NOMO-1 (cell line): ENCODE measurements around the gene NIM1K.
A peak's percentile ranks its signal among the peaks of the same experiment; 100 is the strongest.
"Not testable (repeated sequence)": the region's sequence is repeated elsewhere in the genome, so short reads cannot be mapped to it uniquely, and the experiment has no call there.

ENCODE experiments used
- DNase-seq, 2 experiments: peaks; one replicate each; lab custom pipeline; 2025; ENCODE audit not compliant: unreplicated experiment in 2 of 2; lab: John Stamatoyannopoulos, UW

Gene NIM1K

DNA sequence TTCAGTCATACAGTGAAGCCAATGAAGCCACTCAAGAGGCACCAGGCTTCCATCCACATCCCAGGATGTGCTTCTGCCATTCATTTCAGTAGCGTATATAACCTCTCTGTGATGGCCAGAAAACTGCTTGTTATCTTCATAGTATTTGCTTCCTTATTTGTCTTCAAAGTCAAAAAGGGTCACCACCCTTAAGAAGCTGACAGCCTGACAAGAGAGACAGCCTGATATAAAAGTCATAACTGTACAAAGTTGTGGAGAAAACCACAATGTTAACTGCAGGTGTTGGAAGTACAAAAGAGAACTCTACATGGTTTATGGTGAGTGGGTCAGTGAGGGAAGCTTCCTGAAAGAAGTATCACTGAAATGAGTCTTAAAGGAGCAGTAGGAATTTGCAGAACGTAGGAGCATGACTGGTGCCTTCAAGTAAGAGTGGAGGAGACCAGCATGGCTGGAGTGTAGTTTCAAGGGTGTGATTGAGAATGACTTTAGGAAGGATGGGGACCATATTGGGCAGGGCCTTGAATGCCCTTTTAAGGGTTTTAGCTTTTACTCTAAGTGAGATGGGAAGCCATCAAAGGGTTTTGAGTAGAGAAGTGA, 33.7 kb downstream of the NIM1K start:
- no peak for DNase-seq

DNA sequence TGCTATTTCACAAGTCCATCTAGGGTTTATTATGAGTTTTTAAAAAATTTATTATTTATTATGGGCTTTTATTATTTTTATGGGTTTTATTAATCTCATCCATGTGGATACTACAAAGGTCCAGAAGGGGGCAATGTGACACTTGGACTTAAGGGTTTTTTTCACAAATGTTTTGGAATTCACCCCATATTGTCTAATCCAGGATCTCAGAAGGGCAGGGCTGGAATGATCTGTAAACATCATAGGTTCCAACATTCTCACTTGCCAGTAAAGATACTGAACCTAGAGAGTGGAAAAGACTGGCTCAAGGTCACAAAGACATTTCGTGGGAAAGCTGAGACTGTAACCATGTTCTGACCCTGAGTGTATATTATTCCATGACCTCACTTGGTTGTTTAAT, 35.6 kb downstream of the NIM1K start:
- no peak for DNase-seq

DNA sequence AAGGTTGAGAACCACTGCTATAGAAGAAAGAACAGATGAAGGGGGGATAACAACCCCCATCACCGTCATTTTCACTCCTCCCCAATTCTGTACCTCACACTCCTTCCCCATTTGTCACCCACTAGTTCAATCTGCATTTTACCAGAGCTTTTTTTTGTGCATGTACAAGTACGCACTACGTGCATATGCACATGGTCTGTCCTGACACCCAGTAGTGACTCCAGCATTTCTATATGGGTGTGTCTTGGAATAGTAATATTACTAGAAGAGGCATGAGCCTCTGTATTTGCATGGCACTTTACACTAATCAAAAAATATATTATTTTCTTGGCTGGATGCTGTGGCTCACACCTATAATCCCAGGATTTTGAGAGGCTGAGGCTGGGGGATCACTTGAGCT, 38.7 kb downstream of the NIM1K start:
- no peak for DNase-seq

DNA sequence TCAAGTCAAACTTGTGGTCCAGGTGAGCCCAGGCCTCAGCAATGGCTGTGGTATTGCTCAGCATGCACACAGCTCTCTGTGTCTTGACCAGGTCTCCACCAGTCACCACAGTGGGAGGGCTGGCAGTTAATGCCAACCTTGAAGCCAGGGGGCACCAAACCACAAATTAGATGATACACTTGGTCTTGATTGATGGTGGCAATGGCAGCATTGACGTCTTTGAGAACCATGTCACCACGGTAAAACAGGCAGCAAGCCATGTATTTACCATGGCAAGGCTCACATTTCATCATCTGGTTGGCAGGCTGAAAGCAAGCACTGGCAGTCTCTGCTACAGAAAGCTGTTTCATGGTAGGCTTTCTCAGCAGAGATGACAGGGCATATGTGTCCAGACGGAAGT, 40.0 kb downstream of the NIM1K start:
- peak in 1 of 2 experiments; percentile 18 for DNase-seq

DNA sequence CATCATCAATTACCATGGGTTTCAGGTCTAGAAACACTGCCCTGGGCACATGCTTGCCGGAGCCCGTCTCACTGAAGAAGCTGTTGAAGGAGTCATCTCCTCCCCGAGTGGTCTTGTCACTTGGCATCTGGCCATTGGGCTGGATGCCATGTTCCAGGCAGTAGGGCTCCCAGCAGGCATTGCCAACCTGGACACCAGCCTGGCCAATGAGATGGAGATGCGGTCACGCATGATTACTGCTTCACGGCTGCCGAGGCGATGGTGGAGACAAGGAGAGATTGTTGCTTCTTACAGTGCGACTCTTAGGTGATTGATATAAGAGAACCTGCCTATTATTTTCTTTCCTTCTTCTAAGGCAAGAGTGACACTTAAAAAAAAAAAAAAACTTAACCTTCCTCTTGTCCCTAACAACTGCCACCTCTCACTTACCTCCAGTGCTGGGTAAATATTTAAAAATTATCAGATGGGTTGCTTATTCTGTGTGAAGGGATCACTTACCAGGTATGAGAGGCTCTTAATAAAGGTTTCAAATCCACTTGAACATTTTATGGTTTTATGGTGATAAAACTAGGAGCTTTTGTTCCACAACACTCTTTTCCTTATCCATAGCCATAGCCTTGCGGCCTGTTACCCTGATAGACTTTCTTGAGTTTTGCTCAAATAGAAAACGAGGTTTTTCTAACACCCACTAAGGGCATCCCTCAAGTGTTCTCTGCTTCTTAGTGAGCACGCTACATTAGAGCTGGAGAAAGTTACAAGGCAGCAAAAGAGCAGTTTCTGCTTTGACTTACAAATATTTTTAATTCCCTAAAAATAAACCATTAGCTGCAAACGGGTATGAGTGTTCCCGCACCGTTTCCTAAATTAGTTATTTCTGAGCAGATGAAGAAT, 41.2 kb downstream of the NIM1K start:
- DNase-seq: no peak

DNA sequence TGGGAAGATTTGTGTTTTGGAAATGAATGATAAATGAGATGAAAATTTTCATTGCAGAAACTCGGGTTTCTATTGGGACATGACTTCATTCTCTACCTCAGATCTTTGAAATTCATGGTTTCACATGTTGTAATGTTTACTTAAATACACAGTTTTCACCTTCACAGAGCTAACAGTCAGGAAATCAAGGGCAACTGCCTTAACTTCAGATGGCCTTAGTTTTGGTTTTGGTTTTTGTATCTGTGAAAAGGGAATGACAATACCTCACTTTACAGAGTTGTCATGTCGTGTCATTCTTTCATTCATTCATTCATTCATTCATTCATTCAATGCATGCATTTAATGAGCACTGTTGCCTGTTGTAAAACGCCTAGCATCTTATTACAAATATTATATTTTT, 41.9 kb downstream of the NIM1K start:
- no peak for DNase-seq

DNA sequence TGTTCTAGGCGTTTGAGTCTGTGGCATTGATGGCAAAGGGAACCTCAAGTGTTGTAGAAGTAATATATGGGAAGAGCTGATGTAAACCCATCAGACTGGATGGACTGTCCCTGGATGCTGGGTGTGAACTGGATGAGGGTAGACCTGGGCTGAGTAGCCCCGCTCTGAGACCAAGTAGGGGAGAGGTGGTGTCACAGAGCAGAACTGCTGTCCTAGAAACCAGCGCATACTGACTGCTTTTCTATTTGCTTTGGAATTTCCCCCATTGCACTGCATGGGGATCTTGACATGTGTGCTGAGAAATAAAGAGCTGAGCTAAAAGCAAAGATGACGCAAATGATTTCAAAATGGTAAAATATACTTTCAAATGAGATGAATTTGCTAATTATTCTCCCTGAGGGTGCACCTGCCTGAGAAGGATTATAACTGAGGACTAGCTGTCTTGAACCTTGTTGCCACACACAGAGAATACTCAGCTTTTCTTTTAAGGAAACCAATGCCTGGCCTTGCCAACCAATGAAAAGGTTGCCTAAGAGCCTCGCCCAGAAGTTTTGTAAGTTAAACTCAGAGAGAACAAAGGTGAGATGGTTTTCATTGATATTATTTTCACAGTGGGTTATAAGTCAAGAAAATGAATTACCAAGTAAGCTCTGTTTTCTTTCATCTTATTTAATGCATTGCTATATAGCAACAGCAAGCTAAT, 44.8 kb downstream of the NIM1K start:
- DNase-seq: no peak

DNA sequence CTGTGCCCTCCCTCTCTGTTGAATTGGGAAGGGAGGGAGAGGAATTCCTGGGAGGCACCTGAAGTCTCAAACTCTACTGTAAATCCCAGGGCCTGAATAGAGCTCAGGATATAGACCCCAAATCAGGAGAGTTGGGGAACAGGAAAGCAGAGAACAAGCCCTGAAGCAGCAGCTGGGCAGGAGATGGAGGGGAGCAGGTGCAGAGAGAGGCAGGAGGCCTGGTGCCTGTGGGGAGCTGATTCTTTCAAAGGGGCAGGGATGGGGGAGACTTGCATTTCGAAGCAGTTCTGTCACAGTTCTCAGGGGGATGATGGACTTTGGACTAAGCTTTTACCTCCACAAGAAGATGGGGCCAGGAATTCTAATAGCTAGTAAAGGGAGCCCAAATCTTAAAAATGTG, 50.2 kb downstream of the NIM1K start:
- no peak for DNase-seq

DNA sequence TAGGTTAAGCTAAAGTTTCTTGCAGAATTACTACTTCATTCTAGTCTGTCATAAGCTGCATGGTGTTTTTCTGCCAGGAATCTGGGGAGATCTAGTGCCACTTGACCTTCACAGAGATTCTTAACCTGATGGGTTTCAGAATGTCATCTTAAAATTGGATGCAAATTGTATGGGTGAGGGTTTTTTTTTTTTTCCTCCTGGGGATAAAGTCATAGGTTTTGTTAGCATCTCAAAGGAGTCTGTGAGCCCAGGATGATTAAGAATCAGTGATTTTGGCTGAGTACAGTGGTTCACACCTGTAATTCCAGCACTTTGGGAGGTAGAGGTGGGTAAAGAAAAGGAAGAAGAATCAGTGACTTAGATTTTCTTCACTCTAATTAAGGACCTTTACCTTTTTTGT, 51.2 kb downstream of the NIM1K start:
- no peak for DNase-seq

DNA sequence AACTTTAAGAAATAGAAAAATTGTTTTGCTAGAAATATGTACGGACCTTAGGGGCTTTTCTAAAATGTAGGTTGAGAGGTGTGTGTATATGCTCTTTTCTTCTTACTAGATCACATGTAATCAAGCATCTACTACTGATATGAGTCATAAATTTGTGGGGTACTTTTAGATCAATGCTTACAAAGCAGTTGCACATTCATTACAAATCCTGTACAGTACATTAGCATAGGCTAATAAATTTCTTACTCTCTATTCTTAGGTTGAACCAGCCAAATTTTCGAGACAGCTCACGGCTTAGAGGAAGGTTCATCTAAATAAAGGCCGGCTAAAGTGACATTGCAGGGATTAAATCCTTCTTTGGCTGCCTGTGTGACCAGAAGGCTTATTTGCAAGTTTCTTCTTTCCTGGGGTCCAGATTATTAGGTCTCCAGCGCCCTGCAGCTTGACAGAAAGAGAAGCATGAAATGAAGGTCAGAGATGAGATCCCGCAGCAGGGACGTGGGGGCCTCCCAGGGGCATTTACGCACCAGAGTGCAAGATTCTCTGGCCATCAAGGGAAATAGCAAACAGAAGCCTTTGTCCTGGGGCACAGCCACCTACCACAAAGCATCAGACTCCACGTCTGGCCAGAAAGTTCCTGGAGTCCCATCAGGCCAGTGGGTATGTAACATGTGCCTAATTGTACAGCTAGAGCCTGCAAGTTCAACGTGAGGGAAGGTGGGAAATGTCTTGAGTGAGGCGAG, 53.0 kb downstream of the NIM1K start:
- no peak for DNase-seq

DNA sequence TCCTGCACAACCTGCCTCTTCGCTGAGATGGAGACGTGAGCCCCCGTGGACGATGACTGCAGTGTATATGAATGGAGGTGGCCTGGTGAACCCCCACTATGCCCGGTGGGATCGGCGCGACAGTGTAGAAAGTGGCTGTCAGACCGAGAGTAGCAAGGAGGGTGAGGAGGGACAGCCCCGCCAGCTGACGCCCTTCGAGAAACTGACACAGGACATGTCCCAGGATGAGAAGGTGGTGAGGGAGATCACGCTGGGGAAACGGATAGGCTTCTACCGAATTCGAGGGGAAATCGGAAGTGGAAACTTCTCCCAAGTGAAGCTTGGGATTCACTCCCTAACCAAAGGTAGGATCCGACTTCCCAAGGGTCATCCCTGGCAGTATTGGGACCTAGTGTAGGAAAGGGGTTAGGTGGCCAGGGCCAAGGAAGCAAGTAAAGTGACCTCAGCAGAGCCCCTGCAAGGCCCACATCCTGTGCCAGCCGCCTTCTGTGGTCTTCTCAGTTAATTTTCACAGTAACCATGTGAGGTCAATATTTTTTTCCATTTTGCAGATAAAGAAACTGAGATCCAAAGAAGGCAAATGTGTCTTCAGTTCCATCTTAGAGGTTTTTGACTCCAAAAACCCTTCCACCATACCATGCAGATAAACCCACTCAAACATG, 53.8 kb downstream of the NIM1K start:
- no peak for DNase-seq

DNA sequence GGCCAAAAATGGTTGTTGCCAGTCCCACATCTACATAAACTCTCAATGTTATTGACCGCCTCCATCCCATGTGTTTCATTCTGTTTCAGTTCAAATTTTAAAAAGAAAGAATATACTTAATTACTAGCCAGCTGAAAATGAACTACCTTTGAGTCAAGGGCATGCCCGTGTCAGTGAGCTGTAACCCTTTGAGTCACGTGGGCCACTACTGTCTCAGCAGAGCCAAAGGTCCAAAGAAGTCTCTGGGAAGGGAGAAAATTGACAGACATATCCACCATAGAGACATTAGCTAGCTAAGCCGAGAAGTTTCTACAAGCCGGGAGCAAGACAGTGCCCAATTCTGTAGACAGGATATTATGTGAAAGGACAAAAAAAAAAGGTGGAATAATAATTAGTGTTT, 59.7 kb downstream of the NIM1K start:
- DNase-seq: no peak

DNA sequence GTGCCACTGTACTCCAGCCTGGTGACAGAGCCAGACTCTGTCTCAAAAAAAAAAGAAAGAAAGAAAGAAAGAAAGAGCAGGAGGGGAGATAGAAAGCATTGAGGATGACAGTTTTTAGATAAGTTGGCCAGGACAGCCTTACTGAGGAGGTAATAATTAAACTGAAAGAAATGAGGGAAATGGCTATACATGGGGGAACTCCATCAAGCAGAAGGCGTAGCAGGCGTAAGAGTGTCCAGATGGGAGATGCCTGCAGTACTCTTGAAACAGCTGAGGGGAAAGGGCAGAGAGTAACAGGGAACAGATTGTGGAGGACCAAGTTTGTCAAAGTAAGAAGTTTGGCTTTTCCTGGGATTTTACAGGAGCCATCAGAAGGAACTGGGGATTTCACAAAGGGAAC, 63.7 kb downstream of the NIM1K start:
- no peak for DNase-seq

DNA sequence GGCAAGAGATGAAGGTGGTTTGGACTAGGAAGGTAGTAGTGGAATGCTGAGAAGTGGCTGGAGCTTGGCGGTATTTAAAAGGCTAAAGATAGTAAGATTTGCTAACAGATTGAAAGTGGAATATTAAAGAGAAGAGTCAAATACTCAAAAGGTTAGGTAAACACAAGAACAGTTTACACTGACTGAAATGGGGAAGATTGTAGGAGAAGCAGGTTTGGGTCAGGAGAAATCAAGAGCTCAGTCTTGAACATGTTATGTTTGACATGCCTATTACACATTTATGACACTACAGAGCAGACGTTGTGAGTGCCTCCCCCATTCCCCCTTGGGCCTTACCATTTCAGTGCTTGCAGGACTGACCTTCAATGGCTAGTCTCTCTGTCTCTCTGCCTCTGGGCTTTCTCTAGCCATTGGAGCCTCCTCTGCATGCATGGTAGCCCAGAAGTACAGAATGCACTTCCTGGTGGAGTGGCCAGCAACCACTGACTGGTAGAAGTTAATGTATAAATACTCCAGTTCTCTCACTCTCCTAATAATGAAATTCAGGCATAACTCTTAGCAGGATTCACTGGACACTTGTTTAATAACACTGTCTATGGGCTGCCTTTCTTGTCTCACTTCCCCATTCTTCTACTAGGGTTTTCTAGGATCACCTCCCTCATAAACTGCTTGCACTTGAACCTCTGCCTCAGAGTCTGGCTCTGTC, 64.4 kb downstream of the NIM1K start:
- DNase-seq: peak in 1 of 2 experiments; percentile 71

DNA sequence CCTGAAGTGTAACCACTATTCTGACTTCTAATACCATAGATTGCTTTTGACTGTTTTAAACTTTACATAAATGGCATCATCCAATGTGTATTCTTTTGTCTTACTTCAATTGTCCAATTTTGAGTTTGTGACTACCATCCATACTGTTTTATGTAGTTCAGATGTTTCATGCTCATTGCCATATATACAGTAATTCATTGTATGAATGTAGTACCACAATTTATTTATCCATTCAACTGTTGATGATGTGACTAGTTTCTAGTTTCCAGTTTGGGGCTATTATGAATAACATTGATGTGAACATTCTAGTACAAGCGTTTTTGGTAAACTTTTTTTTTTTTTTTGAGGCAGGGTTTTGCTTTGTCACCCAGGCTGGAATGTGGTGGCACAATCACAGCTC, 66.1 kb downstream of the NIM1K start:
- no peak for DNase-seq

DNA sequence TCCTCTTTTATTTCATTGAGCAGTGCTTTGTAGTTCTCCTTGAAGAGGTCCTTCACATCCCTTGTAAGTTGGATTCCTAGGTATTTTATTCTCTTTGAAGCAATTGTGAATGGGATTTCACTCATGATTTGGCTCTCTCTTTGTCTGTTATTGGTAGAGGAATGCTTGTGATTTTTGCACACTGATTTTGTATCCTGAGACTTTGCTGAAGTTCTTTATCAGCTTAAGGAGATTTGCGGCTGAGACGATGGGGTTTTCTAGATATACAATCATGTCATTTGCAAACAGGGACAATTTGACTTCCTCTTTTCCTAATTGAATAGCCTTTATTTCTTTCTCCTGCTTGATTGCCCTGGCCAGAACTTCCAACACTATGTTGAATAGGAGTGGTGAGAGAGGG, 70.2 kb downstream of the NIM1K start:
- not testable (repeated sequence) for DNase-seq

DNA sequence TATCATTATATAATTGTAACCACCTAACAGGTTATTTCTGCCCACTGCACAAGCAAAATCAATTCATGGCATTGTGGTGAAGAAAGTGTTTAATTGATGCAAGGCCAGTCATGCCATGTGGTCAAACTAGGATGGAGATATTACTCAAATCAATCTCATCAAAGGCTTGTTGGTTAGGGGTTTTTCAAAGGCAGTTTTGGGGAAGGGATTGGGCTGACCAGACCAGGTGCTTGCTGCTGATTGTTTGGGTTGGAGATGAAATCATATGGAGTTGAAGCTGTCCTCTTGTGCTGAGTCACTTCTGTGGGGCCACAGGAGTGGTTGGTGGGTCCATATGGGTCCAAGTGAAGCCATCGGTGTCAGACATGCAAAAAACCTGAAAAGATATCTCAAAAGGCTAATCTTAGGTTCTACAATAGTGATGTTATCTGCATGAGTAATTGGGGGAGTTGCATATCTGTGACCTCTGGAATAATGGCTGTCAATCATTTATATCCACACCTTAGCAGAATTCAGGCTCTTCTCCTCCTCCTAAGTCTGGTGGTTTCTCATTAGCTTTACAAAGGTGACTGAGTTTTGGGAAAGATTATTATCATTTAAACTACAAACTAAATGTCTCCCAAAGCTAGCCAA, 76.3 kb downstream of the NIM1K start:
- DNase-seq: no peak

DNA sequence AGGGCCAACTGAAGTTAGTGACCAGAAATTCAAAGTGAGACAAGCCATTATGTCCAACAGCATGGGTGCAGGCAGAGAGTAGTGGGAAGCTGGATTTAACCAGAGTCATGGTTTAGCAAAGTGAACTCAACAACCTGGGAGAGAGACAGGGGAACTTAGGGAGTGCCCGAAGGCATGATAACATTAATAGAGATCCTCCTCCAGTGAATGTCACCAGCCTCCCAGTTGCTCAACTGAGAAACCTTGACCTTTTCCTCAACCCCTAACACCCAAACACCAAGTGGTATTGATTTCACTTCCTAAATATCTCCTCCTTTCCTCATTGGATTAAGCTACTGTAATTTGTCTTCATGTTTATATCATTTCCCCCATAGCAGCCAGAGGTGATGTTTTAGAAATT, 78.6 kb downstream of the NIM1K start:
- peak; percentile 19 to 64 for DNase-seq

DNA sequence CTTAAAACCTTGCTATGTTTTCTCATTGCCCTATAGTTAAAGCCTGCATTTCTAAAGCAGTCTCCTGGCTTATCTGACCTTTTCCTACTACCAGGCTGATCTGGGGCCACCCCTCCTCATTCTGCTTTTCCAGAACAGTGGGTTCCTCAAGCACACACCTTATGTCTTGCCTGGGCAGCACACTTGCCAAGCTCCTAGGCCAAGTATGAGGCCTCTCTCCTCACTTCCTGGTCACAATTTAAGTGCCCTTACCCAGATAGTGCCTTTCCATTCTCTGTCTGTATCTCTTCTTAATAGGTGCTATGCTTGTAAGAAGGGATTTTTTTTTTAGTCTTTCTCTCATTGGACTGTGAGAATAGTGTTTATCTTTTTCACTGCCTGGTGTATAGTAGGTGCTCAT, 81.5 kb downstream of the NIM1K start:
- no peak for DNase-seq
